T-helper 2 cell treated with Interferon-gamma antibody and Interleukin-4, amounts not matched to agents 100 ng/mL and 5 ng/mL, for 36 hours (primary cell): Measurements from ENCODE around the gene ROPN1B. TPM values are rescaled to one million over a fixed set of nuclear protein-coding genes. Genes with fewer than 3 reads are reported as not detected.

ENCODE experiments used
- intact Hi-C: fragments of 100-400 bp; cut with micrococcal nuclease; formaldehyde crosslinking; loops from one replicate; pipeline ENCODE4 v1.15.1; 2023
- total RNA-seq: library from RNA; stranded (reverse); gene quantifications from 2 replicates; pipeline ENCODE4 v1.2.3, GENCODE V29; 2022

The ROPN1B gene
- total RNA-seq, 1 donor from 2014 or later: not detected

- intact Hi-C loops: no loop called here
These were observed 34.6 kb downstream of the ROPN1B start for GRCh38 chr3:126003447-126004190.

GRCh38 chr3:126004217-126004616, 35.2 kb downstream of the ROPN1B start:
- intact Hi-C loops: no loop called here

GRCh38 chr3:126004692-126005091, 35.7 kb downstream of the ROPN1B start:
- intact Hi-C loops: no loop called here

- intact Hi-C loops: no loop called here
These were observed 37.0 kb downstream of the ROPN1B start for GRCh38 chr3:126005951-126006350.

- intact Hi-C loops: no loop called here
These were observed 39.2 kb downstream of the ROPN1B start for GRCh38 chr3:126008219-126008618.

- intact Hi-C loops: no loop called here
These were observed 40.2 kb downstream of the ROPN1B start for GRCh38 chr3:126009181-126009580.

- intact Hi-C loops: no loop called here
These were observed 44.8 kb downstream of the ROPN1B start for GRCh38 chr3:126013751-126014156.

GRCh38 chr3:126014252-126014651, 45.3 kb downstream of the ROPN1B start:
- intact Hi-C loops: no loop called here

GRCh38 chr3:126015075-126015474, 46.1 kb downstream of the ROPN1B start:
- intact Hi-C loops: no loop called here

GRCh38 chr3:126016616-126017015, 47.6 kb downstream of the ROPN1B start:
- intact Hi-C loops: no loop called here

GRCh38 chr3:126017362-126017761, 48.4 kb downstream of the ROPN1B start:
- intact Hi-C loops: no loop called here

GRCh38 chr3:126018545-126018944, 49.6 kb downstream of the ROPN1B start:
- intact Hi-C loops: no loop called here

- intact Hi-C loops: no loop called here
These were observed 50.0 kb downstream of the ROPN1B start for GRCh38 chr3:126018995-126019394.

- intact Hi-C loops: no loop called here
These were observed 50.7 kb downstream of the ROPN1B start for GRCh38 chr3:126019683-126020082.

- intact Hi-C loops: no loop called here
These were observed 52.2 kb downstream of the ROPN1B start for GRCh38 chr3:126021224-126021623.

- intact Hi-C loops: no loop called here
These were observed 52.7 kb downstream of the ROPN1B start for GRCh38 chr3:126021702-126022101.

GRCh38 chr3:126022741-126023359, 53.9 kb downstream of the ROPN1B start:
- intact Hi-C loops: no loop called here

GRCh38 chr3:126023390-126023789, 54.4 kb downstream of the ROPN1B start:
- intact Hi-C loops: no loop called here

GRCh38 chr3:126024049-126024854, 55.3 kb downstream of the ROPN1B start:
- intact Hi-C loops: no loop called here

GRCh38 chr3:126025116-126025729, 56.2 kb downstream of the ROPN1B start:
- intact Hi-C loops: no loop called here

GRCh38 chr3:126025862-126026261, 56.9 kb downstream of the ROPN1B start:
- intact Hi-C loops: no loop called here

- intact Hi-C loops: no loop called here
These were observed 57.3 kb downstream of the ROPN1B start for GRCh38 chr3:126026277-126026751.
